ENCODE results near the gene CAPG.

Gene CAPG

DNA sequence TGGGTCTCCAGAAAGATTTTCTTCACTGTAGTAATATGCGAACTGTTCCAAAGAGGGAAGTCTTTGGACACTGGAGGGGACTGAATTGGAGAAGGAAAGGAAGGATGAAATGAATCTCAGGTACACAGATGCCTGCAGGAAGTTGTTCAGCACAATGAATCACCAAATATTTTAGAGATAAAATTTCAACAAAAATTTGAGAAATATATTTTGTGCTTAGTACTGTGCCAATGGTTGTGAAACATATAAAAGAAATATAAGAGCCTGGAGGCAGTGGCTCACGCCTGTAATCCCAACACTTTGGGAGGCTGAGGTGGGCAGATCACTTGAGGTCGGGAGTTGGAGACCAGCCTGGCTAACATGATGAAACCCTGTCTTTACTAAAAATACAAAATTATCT is 52.4 kb downstream of the CAPG start:
- H3K27ac ChIP-seq (ENCODE audit: low read length), result no peak overlapping the region
- no peak overlapping the region for H2AFZ ChIP-seq (ENCODE audit: low read length)
- no peak overlapping the region for H3K9ac ChIP-seq (ENCODE audit: low read length)
- H4K20me1 ChIP-seq (ENCODE audit: insufficient read depth, low read length), result no peaks in the 10 kb centered on the region
- H3K4me1 ChIP-seq (ENCODE audit: low read length), result peaks cover 11% of the 10 kb centered on the region; the same call in 1 of the 2 replicates
- no peaks in the 10 kb centered on the region for H3K27me3 ChIP-seq (replicated peaks; ENCODE audit: insufficient read depth, low read length)
- TF ChIP-seq, protein P1, sequence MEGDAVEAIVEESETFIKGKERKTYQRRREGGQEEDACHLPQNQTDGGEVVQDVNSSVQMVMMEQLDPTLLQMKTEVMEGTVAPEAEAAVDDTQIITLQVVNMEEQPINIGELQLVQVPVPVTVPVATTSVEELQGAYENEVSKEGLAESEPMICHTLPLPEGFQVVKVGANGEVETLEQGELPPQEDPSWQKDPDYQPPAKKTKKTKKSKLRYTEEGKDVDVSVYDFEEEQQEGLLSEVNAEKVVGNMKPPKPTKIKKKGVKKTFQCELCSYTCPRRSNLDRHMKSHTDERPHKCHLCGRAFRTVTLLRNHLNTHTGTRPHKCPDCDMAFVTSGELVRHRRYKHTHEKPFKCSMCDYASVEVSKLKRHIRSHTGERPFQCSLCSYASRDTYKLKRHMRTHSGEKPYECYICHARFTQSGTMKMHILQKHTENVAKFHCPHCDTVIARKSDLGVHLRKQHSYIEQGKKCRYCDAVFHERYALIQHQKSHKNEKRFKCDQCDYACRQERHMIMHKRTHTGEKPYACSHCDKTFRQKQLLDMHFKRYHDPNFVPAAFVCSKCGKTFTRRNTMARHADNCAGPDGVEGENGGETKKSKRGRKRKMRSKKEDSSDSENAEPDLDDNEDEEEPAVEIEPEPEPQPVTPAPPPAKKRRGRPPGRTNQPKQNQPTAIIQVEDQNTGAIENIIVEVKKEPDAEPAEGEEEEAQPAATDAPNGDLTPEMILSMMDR (IDR thresholded peaks at IDR 0.05; ENCODE audit: low read length), result no peak
- TF ChIP-seq EZH2 (optimal IDR thresholded peaks at IDR 0.05; ENCODE audit: low read depth, low read length) (no peak), EZH2phosphoT487 (IDR thresholded peaks at IDR 0.05; ENCODE audit: low read length) (no peak)
- H3K79me2 ChIP-seq (ENCODE audit: low read length), result peaks cover 31% of the 10 kb centered on the region
- H3K36me3 ChIP-seq (replicated peaks; ENCODE audit: insufficient read depth, low read length), result no peaks in the 10 kb centered on the region
- H3F3A ChIP-seq (ENCODE audit: insufficient read depth, low read length), result peaks cover 5% of the 10 kb centered on the region; the same call in 1 of the 2 replicates
- H3K4me2 ChIP-seq (ENCODE audit: low read depth, low read length), result no peak overlapping the region
- H3K4me3 ChIP-seq (ENCODE audit: low read length), result no peak overlapping the region
- no peaks in the 10 kb centered on the region for H3K9me2 ChIP-seq (replicated peaks; ENCODE audit: insufficient read depth, low read length)
- no peak for DNase-seq
- no peaks in the 10 kb centered on the region for H3K9me3 ChIP-seq (replicated peaks; ENCODE audit: insufficient read depth, low read length)

DNA sequence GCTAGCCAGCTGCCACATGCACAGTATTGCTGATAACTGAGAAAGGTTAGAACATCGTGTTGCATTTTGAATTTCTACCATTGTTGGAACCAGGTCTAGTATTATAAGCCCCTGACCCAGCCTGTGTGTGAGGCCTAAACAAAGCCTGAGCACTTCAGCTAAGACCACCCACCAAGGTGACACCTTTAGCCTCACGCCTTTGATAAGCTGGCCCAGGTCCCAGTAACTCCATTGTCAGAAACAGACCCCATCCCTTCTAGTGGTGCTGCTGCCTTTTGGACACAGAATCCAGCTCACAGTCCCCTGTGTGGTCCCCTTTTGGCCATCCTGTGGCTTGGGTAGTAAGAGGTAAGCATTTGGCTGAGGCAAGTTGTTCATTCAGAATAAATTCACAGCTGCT is 54.0 kb downstream of the CAPG start:
- no peaks in the 10 kb centered on the region for H3K36me3 ChIP-seq (replicated peaks; ENCODE audit: insufficient read depth, low read length)
- no peak for DNase-seq
- peaks cover 35% of the 10 kb centered on the region for H3K79me2 ChIP-seq (ENCODE audit: low read length)
- peaks cover 11% of the 10 kb centered on the region; the same call in 1 of the 2 replicates for H3K4me1 ChIP-seq (ENCODE audit: low read length)
- no peak for TF ChIP-seq EZH2phosphoT487 (IDR thresholded peaks at IDR 0.05; ENCODE audit: low read length)
- TF ChIP-seq EZH2 (optimal IDR thresholded peaks at IDR 0.05; ENCODE audit: low read depth, low read length), result no peak
- TF ChIP-seq, protein P1 (IDR thresholded peaks at IDR 0.05; ENCODE audit: low read length), result no peak
- H3K27me3 ChIP-seq (replicated peaks; ENCODE audit: insufficient read depth, low read length), result no peaks in the 10 kb centered on the region
- no peak overlapping the region for H3K9ac ChIP-seq (ENCODE audit: low read length)
- no peak overlapping the region for H3K27ac ChIP-seq (ENCODE audit: low read length)
- H4K20me1 ChIP-seq (ENCODE audit: insufficient read depth, low read length), result no peaks in the 10 kb centered on the region
- peaks cover 5% of the 10 kb centered on the region; the same call in 1 of the 2 replicates for H3F3A ChIP-seq (ENCODE audit: insufficient read depth, low read length)
- H2AFZ ChIP-seq (ENCODE audit: low read length), result no peak overlapping the region
- H3K9me2 ChIP-seq (replicated peaks; ENCODE audit: insufficient read depth, low read length), result no peaks in the 10 kb centered on the region
- no peak overlapping the region for H3K4me2 ChIP-seq (ENCODE audit: low read depth, low read length)
- H3K9me3 ChIP-seq (replicated peaks; ENCODE audit: insufficient read depth, low read length), result no peaks in the 10 kb centered on the region
- no peak overlapping the region for H3K4me3 ChIP-seq (ENCODE audit: low read length)

DNA sequence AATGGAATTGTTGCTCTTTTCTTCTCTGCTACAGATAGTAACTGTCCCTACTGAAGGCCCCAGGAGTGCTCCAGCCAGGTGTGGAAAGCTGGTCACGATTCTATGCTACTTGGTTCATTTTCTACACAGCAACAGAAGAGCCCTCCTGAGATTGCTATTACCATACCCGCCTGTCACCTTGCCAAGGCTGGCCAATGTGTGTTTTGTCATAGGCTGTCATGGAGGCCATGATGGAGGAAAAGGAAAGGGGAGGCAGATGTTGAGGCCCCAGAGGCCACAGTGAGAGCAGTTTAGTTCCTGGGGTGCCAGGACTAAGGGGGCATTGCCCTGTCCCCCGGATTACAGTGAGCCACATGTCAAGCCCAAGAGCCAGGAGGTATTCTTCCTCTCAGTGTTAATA is 54.6 kb downstream of the CAPG start:
- H3K9ac ChIP-seq (ENCODE audit: low read length), result peak overlapping the region; percentile 77; the same call in 1 of the 2 replicates
- H3K4me2 ChIP-seq (ENCODE audit: low read depth, low read length), result peak overlapping the region; percentile 80
- peak overlapping the region; percentile 96 for H3K4me3 ChIP-seq (ENCODE audit: low read length)
- H3K79me2 ChIP-seq (ENCODE audit: low read length), result peaks cover 35% of the 10 kb centered on the region
- peaks cover 11% of the 10 kb centered on the region; the same call in 1 of the 2 replicates for H3K4me1 ChIP-seq (ENCODE audit: low read length)
- H3K9me2 ChIP-seq (replicated peaks; ENCODE audit: insufficient read depth, low read length), result no peaks in the 10 kb centered on the region
- no peak overlapping the region for H2AFZ ChIP-seq (ENCODE audit: low read length)
- H3K27me3 ChIP-seq (replicated peaks; ENCODE audit: insufficient read depth, low read length), result no peaks in the 10 kb centered on the region
- H3F3A ChIP-seq (ENCODE audit: insufficient read depth, low read length), result peaks cover 5% of the 10 kb centered on the region; the same call in 1 of the 2 replicates
- DNase-seq, result no peak
- H3K27ac ChIP-seq (ENCODE audit: low read length), result no peak overlapping the region
- no peaks in the 10 kb centered on the region for H4K20me1 ChIP-seq (ENCODE audit: insufficient read depth, low read length)
- no peaks in the 10 kb centered on the region for H3K36me3 ChIP-seq (replicated peaks; ENCODE audit: insufficient read depth, low read length)
- H3K9me3 ChIP-seq (replicated peaks; ENCODE audit: insufficient read depth, low read length), result no peaks in the 10 kb centered on the region
- TF ChIP-seq, protein P1 (IDR thresholded peaks at IDR 0.05; ENCODE audit: low read length), result no peak
- TF ChIP-seq EZH2phosphoT487 (IDR thresholded peaks at IDR 0.05; ENCODE audit: low read length) (no peak), EZH2 (optimal IDR thresholded peaks at IDR 0.05; ENCODE audit: low read depth, low read length) (no peak)
